GM19023 (cell line): ENCODE measurements around the gene NUP210.

Source experiments
- ATAC-seq: cut with Tn5 transposase; IDR thresholded peaks from one replicate; pipeline ENCODE4 v1.9.1; 2021; ENCODE audit warnings: mild to moderate bottlenecking, moderate library complexity; ENCODE audit not compliant: unreplicated experiment

Gene NUP210

DNA sequence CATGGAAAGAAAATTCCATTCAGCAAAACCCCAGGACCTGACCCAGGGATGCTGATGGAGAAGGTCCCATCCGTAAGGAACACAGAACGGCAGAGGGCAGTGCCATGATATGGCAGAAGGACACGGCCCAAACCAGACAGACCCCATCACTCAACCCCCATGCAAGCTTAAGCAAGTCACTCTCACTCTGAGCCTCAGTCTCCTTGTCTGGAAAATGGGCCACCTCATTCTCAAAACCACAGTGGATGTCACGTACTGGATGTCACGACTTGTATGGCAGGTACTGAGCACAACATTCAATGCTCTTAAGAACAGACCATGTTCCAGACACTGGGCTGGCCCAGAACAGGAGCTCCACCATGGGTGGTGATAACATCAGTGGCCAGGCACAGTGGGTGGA is 90.4 kb downstream of the NUP210 start:
- no peak for ATAC-seq

DNA sequence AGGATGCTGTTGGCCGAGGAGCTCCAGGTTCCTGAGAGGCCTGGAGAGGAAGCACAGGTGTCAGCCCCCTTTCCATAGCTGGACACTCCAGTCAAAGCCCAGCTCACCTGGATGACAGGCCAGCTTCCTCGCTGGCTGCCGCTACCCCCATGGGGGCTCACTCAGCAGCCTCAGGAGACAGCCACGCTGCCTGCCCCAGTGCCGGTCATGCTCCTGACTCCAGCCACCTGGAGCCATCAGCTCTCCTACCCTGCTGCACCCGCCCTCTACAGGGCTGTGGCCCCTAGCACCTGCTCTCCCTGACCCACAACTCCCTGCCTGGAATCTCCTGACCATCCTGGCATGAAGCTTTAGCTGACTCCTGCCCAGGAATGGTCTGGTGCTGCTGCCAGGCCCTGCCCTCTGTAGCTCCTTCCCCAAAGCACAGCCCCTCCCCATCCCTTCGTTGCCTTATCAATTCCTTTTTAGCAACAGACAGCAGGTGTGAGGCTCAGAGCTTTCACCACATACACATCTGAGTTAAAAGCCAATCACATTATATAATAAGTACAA is 94.2 kb downstream of the NUP210 start:
- ATAC-seq = no peak

DNA sequence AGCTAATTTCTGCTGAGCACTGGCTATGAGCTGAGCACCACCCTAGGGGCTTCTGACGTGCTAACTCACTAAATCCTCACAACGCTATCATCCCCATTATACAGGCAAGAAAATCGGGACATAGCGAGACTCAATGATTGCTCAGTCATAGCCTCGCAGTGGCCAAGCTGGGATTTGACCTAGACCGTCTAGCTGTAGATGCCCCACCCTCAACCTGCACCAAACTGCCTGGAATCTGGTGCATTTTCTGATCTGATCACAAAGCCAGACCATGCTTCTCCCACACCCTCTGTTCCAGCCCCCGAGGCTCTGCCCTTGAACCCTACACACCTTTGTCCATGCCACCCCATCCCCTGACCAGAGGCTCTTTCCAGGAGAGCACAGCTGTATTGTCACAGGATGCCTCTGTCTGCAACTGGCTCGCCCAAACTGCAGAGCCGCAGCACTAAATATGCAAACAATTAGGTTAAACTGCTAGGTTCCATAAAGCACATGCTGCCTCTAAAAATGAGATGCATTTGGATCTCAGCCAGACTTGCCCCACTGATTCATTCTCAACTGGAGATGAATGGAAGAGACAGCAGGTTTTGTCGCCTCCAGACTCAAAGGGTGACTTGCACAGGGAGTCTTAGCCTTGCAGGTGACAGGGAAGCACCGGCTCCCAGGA is 95.2 kb downstream of the NUP210 start:
- ATAC-seq = no peak

DNA sequence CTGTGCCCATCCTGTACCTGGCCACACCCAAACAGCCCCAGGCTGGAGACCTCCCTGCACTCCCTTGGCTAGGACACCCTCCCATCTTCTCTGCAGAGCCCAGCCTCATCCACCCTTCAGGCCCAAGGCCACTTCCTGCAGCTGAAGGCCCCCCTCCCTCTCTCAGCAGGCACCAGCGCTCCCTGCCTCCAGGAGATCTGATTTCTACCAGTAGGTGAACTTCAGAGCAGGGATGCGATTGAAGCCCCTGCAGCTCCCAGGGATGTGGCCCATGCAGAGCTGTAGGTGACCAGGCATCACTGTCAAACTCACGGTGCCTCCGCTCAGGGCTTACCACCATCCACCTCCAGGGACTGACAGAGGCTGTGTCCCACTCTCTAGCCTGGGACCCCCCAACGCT is 96.3 kb downstream of the NUP210 start:
- ATAC-seq = no peak

DNA sequence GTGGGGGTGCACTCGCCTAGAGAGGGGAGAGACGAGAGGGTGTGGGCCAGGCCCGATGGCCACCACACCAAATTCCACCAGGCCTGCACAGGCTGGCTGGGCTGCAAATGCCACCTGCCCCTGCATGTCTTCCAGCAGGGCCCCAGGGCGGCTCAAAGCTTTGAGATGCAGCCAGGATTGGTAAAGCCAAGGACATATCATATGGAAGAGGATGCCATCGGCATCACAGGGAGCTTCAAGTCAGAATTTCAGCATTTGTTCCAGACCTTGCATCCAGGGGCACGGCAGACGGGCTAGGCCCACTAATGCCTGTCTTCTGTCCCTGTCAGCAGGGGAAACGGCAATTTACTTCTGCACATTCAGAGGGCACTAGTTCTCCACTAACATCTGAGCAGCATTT is 97.8 kb downstream of the NUP210 start:
- ATAC-seq = no peak

DNA sequence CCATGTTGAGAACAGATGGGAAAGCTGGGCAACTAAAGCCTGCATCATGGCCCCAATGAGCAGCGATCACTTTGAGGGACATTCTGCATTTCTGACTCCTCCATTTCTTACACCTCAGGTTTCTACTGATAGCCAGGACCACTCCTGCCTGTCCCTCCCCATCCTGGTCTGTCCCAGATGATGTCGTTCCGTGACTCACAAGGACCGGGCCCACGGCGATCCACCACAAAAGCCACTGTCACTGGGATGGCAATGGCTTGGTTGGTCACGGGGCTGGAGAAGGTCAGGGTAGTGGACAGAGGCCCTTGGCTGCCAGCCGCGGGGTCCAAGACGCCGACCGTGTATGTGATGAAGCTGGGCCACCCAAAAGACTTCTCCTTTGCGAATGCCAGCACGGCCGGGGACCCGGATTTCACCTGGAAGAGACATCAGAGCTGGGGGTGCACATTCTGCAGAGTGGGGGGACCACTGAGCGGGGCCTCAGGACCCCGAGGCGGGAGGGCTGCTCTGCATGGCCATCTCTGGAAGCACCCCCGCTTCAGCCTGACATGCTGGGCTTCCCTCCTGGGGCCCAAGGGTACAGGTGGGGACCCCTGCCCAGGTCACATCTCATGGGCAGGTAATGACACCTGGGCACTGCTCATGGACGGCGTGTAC is 100.4 kb downstream of the NUP210 start:
- ATAC-seq = no peak

DNA sequence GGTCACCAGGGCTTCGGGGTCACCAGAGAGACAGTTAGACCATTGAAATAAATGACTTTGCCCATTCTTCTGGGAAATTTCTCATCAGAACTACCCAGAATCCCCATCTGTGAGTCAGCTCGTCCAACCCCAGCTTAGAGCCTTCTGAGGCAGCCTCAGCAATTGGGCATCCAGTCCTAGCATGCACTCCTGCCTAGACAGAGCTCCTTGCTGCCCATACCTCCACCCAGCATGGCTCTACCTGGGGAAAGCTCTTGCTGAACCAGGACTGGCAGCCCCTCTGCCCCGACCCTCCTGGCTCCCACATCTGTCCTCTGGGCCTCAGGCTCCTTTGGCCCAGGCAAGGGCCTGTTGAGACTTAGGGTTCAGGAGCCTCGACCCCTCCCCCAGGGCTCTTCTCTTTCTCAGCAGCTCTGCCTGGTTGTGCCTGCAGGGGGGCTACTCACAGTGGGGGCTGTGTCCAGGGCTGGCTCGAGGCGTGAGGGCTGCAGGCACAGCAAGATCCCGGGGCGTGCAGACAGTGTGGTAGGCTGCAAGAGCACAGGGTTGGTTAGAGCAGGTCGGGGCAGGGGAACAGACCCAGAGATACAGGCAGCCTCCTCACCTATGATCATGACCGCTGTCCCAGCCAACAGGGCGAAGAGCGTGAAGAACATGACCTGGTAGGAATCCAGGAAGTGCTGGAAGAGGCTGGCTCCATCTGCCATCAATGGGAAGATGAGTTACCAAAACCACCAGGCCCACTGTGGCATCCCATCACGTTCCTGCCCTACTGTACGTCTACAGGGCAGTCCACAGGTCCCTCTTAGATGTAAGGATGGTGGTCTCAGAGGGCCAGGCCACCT is 101.3 kb downstream of the NUP210 start:
- ATAC-seq = no peak

DNA sequence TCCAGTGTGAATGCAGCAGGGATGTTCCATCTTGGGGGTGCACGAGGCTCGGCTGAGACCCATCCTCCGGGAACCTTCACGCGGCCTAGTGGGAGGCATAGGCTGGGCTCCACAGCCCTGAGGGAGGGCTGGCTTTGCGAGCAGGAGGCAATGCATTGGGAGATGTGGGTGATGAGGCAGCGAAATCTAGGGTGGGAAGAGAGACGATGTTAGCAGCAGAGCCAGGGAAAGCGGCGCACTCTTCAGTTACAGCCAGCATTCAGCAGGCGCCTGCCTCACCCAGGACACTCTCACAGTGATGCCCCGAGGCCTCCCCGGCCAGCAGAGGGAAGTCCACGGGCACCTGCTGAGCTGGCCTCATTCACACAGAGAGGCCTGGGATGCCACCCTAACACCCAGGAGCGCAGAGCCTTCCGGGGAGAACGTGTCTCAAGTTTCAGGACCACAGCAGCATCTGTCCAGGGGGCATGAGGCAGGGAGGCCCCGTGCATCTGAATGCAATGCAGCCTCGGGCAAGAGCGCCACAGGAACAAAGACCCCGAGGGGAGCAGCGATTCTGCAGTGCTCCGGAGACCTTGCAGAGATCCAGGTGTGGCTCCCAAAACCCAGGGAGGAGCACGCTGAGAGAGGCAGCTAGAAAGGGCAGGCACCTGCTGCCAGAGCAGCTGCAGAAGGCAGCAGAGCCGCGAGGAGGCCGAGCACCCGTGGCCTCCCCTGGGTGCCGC is 102.4 kb downstream of the NUP210 start:
- ATAC-seq = no peak

DNA sequence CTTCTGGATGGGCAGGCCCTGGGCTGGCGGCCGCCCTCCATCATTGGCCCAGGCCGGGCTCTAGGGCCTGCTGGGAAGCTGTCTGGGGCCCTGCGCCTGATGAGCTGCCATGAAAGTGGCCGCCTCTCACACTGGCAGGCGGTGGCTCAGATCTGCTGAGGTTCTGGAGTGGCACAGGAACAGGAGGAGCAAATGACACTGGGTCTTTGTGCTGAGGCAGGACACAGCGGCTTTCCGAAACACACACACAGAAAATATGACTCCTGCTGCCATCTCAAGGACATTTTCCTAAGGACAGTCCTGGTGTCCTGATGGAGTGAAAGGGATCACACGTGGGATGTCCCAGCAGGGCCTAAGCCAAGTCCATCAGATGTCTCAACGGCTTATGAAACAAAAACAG is 103.5 kb downstream of the NUP210 start:
- ATAC-seq = no peak

DNA sequence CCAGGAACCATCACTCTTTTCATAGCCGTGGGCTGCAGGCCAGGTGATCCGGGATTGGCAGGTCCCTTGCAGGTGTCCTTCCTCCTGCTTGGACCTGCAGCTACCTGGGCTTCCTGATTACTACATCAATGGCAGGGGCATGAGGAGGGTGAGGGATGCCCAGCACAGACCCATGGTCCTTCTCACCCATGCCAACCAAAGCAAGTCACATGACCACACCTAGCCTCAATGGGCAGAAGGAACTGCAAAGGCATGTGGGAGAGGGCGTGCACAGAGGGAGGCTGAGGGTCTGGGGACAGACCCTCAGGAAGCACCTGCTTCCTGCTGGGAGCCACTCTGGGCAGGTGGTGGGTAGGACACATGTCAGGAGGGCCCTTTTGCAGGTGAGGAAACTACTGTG is 105.2 kb downstream of the NUP210 start:
- no peak for ATAC-seq

DNA sequence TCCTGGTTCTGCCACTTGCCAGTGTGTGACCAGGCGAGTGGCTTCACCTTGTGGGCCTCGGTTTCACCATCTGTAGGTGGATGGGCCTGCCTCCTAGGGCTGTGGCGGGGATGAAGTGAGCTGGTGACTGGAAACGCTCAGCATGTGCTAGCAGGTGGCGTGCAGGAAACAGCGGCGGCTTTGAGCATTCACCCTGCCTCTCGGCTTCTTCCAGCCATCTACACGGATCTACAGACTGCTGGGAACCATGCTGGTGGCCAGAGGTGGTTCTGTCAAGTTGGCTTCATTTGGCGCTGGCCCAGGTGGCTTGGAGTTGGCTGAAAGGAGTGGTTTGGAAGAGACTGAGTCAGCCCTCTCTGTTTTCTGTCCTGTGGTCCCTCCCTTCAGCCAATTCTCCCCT is 106.3 kb downstream of the NUP210 start:
- no peak for ATAC-seq

DNA sequence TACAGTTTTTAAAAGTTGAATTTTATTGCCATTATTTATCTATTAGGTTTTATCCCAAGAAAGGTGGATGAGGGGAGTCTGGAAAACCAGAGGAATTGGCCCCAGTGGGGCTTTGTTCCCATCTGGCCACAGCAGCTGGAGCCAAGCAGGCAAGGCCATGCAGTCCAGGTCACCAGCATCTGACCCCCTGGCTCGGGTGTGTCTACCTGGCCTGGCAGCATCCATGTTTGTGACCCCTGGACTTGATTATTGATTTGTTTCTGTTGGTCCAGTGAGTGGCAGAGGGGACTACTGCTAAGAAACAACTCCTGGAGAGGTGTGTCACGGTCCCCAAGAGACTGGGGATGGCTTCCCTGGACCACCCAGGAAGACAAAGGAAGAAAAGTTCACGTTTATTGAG is 111.1 kb downstream of the NUP210 start:
- no peak for ATAC-seq

DNA sequence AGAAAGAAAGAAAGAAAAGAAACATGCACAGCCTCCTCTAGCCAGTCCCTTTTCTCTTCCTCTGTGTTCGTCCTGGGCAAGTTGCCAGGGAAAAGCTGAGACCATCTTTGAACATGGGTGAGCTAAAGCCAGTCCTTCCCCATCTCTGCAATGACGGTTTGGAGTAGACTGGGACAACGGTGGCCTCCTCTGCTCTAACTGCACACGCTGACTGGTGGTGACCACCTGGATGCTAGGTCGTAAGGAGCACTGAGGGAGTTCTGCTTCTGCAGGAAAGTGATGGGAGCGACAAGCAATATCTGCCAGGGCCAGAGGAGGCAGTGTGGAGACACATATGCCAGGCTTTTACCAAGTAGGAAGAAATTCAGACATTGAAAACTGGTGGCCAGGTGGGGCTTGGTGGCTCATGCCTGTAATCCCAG is 111.7 kb downstream of the NUP210 start:
- ATAC-seq = no peak

DNA sequence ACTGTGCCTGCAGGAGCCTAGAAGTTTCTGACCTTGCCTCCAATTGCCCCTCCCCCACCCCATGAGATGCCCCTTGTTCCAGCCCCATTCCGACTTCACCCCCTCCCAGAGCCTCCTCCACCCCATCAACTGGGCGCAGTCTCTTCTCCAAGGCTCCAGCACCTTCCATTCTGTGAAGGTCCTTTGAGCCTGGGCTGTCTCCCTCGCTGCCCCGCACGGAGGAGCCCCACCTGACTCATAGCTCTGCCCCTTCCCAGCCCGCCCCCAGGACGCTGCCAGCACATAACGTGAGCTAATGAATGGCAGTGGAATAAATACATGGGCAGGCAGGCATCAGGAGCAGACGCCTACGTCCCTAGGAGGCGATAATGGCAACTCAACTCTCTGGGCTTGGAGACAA is 113.1 kb downstream of the NUP210 start:
- no peak for ATAC-seq

DNA sequence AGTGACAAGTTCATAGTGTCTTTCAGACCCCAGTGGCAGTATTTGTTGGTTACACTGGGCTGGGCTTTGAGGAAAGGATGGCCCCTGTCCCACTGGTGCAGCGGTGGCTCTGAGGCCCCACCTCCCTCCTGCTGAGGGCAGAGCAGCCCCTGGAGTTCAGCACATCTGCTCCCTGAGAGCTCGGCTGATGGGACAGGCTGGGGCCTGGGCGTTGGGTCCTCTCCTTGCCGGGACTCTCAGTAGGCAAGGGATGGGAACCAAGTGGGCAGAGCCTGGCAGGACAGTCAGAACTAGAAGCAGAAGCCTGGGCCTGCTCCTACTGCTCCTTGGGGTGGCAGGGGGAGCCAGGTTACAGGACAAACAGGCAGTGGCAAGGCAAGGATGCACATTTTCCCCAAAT is 114.5 kb downstream of the NUP210 start:
- no peak for ATAC-seq

DNA sequence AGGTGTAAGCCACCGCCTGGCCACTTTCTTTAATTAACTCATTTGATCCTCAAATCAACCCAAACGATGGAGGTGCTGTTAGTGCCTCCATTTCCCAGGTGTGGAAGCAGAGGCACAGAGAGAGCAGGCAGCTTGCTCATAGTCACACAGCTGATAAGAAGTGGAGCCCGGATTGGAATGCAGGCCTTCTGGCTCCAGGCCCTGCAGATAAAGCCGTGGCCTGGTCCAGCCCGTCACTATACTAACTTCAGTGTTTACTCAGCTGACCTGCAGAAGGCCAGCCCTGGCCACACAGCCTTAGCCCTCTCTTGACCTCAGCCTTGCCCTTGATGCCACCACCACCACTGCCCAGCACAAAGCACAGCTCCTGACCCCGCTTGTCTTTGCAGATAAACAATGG is 116.7 kb downstream of the NUP210 start:
- ATAC-seq = no peak

DNA sequence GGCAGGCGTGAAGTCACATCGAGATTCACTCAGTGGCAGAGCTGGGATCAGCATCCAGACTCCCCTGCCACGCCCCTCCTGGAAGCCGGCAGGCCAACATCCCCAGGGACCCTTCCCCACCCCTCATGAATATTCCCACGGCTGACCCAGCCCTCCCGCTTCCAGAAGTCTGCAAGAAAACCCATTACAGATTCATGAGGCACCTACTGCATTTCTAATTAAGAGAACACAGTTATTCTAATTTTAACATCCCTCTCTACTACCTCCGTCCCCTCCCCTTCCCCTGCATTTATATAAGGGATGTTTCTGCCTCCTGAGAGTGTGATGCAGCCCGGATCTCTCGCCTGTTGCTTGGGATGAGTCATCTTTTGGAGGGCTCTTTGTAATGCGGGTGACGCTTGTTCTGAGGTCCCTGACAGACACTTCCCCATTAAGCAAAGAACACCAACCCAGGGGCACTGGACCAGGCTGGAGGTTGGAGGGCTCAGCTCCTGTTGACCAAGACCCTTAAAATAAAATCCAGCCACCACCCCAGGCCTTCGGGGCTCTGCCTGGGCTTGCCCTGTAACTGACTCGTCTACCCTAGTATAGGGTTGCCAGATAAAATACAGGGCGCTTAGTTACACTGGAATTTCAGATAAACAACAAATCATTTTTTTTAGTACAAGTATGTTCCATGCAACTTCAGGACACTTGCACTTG is 118.7 kb downstream of the NUP210 start:
- no peak for ATAC-seq

DNA sequence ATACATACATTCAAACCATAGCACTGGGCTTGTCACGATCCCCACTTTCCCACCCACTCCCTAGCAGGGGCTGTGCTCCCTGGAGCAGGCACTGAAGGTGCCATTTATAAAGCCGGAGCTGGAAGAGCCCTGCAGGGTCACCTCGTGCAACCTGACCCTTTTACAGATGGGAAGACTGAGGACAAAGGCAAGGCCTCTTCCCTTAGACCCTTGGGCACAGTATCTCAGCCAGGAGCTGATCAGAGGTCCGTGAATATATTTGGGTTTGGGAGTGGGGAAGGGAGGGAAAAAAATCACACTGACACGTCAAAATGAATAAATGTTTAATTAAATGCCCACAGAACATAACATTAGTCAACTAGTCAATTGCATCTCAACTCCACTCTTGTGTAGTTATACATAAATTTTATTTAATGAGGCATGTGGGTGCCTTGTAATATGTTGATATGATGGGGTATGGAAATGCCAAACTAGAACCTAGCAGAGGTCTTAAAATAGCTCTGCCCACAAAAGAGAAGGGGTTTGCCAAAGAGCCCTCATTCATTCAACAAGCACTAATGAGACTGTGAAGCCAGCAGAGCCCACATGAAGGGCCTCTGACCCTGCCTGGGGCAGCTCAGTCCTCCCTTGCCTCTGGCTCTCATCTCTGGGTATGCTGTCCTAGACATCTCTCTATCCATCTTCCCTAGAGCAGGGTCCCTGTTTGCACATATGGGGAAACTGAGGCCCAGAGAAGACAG is 119.4 kb downstream of the NUP210 start:
- no peak for ATAC-seq

DNA sequence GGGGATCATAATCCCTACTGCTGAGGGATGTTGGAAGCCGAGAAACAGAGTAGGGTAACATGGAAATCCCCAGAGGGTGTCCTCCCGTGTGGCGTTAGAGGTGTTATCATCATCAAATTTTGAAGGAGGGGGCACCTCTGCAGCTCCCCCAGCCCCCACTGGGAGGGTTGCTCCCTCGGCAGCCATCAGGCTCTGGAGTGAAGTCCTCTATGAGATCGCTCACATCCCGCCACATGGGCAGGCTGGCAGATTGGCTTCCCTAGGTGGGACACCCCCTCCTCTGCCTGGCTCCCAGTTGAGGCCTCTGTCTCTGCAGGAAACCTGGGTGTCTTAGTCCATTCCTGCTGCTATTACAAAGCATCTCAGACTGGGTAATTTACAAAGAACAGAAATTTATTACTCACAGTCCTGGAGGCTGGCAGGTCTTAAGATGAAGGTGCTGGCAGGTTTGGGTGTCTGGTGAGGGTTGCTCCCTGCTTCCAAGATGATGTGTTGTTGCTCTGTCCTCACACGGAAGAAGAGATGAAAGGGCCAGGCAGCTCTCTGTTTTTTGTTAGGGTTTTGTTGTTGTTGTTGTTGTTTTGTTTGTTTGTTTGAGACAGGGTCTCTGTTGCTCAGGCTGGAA is 120.5 kb downstream of the NUP210 start:
- ATAC-seq = no peak
